ENCODE measurements around the gene AREG. TPM values are rescaled to one million over a fixed set of nuclear protein-coding genes. Genes with fewer than 3 reads are reported as not detected.

The AREG gene
- total RNA-seq, 6 donors from 2014 or later: 13.6 to 54.7 (median 37.0) TPM

- 92 to 93% methylated on average over 4 of the region's 4 CpGs for WGBS, 2 donors
- ATAC-seq (ENCODE audit: low FRiP score in 2 of 2): no peak
- TF ChIP-seq POLR2A (IDR thresholded peaks at IDR 0.05) (no peak), POLR2AphosphoS5 (IDR thresholded peaks at IDR 0.05) (no peak), EP300 (IDR thresholded peaks at IDR 0.05) (no peak)
- TF ChIP-seq, protein P1, sequence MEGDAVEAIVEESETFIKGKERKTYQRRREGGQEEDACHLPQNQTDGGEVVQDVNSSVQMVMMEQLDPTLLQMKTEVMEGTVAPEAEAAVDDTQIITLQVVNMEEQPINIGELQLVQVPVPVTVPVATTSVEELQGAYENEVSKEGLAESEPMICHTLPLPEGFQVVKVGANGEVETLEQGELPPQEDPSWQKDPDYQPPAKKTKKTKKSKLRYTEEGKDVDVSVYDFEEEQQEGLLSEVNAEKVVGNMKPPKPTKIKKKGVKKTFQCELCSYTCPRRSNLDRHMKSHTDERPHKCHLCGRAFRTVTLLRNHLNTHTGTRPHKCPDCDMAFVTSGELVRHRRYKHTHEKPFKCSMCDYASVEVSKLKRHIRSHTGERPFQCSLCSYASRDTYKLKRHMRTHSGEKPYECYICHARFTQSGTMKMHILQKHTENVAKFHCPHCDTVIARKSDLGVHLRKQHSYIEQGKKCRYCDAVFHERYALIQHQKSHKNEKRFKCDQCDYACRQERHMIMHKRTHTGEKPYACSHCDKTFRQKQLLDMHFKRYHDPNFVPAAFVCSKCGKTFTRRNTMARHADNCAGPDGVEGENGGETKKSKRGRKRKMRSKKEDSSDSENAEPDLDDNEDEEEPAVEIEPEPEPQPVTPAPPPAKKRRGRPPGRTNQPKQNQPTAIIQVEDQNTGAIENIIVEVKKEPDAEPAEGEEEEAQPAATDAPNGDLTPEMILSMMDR (IDR thresholded peaks at IDR 0.05): no peak
These were observed 10.6 kb downstream of the AREG start for GRCh38 chr4:74455361-74456055.

GRCh38 chr4:74456056-74456744, 11.3 kb downstream of the AREG start:
- TF ChIP-seq POLR2AphosphoS5 (IDR thresholded peaks at IDR 0.05) (no peak), EP300 (IDR thresholded peaks at IDR 0.05) (no peak), POLR2A (IDR thresholded peaks at IDR 0.05) (no peak)
- TF ChIP-seq, protein P1 (IDR thresholded peaks at IDR 0.05): no peak
- Histone ChIP-seq H3K36me3 (no peaks in the 10 kb centered on the region), H3K9me3 (peaks cover 0 to 4% (median 2%) of the 10 kb centered on the region in 4 donors), H3K4me1 (peaks cover 0 to 5% (median under 1%) of the 10 kb centered on the region in 4 donors), H3K4me3 (no peak overlapping the region), H3K27ac (no peak overlapping the region), H3K27me3 (no peaks in the 10 kb centered on the region)
- DNase-seq: no peak
- ATAC-seq (ENCODE audit: low FRiP score in 2 of 2): no peak
- WGBS, 2 donors: 74% methylated on average over 3 of the region's 3 CpGs

More at GRCh38 chr4:74455361-74456055, 10.6 kb downstream of the AREG start:
- no peak for DNase-seq
- Histone ChIP-seq H3K27ac (no peak overlapping the region), H3K4me3 (no peak overlapping the region), H3K36me3 (no peaks in the 10 kb centered on the region), H3K4me1 (peaks cover 0 to 9% (median 2%) of the 10 kb centered on the region in 4 donors), H3K9me3 (peaks cover 0 to under 1% (median under 1%) of the 10 kb centered on the region in 4 donors), H3K27me3 (no peaks in the 10 kb centered on the region)

GRCh38 chr4:74456849-74457395, 12.0 kb downstream of the AREG start:
- 95 to 96% methylated on average over 5 of the region's 5 CpGs for WGBS, 2 donors
- Histone ChIP-seq H3K9me3 (peaks cover 0 to 4% (median 2%) of the 10 kb centered on the region in 4 donors), H3K4me3 (no peak overlapping the region), H3K27me3 (no peaks in the 10 kb centered on the region), H3K36me3 (no peaks in the 10 kb centered on the region), H3K4me1 (no peaks in the 10 kb centered on the region), H3K27ac (no peak overlapping the region)
- no peak for DNase-seq
- TF ChIP-seq EP300 (IDR thresholded peaks at IDR 0.05) (no peak), POLR2A (IDR thresholded peaks at IDR 0.05) (no peak), POLR2AphosphoS5 (IDR thresholded peaks at IDR 0.05) (no peak)
- TF ChIP-seq, protein P1 (IDR thresholded peaks at IDR 0.05): no peak
- ATAC-seq (ENCODE audit: low FRiP score in 2 of 2): no peak

DNA sequence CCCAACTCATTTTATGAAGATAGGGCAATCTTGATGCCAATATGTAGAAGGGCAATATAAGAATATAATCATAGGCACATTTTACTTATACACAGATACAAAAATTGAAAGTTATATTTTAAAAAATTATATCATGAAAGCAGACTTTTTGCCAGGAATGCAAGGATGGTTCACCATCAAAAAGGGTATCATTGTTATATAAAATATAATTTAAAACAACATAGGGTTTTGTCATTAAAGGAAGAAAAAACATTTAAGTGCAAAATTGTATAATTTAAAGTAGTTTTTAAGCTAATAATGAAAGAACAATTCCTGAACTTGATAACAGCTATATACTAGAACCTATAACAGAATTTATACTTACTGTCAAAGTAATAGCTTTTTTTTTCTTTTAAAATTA, 15.9 kb downstream of the AREG start:
- no peak for ATAC-seq (ENCODE audit: low FRiP score in 2 of 2)

More for the DNA sequence above, 15.9 kb downstream of the AREG start:
- no peak for TF ChIP-seq POLR2A (IDR thresholded peaks at IDR 0.05)
- TF ChIP-seq, protein P1 (IDR thresholded peaks at IDR 0.05): no peak
- TF ChIP-seq EP300 (IDR thresholded peaks at IDR 0.05): no peak
- no peak for TF ChIP-seq POLR2AphosphoS5 (IDR thresholded peaks at IDR 0.05)
- Histone ChIP-seq H3K4me3 (no peak overlapping the region), H3K27me3 (no peaks in the 10 kb centered on the region), H3K4me1 (no peaks in the 10 kb centered on the region), H3K27ac (no peak overlapping the region), H3K36me3 (no peaks in the 10 kb centered on the region), H3K9me3 (peaks cover 0 to 4% (median 2%) of the 10 kb centered on the region in 4 donors)
- DNase-seq: no peak
